ENCODE measurements around the gene MAPK10. TPM values are rescaled to one million over a fixed set of nuclear protein-coding genes. Genes with fewer than 3 reads are reported as not detected.

Gene MAPK10
- total RNA-seq, 6 donors from 2014 or later = 11.1 to 89.1 (median 29.5) TPM

DNA sequence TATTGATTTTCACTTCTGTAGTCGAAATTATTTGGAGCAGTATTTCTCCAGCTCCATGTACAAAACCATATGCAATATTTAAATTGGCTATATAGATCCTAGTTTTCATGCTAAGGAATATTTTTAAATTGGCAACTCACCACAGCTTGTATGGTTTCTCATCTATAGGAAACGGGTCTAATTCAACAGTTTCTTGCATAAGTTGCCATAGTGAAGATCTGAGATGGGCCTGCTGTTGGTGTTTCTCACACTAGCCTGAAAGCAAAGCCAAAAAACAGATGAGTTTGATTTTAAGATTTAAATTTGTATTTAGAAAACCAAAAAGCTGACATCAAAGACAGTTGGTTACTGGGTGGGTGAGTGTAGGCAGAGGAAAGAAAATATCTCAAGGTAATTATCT is 5.5 kb downstream of the MAPK10 start:
- TF ChIP-seq, protein P1, sequence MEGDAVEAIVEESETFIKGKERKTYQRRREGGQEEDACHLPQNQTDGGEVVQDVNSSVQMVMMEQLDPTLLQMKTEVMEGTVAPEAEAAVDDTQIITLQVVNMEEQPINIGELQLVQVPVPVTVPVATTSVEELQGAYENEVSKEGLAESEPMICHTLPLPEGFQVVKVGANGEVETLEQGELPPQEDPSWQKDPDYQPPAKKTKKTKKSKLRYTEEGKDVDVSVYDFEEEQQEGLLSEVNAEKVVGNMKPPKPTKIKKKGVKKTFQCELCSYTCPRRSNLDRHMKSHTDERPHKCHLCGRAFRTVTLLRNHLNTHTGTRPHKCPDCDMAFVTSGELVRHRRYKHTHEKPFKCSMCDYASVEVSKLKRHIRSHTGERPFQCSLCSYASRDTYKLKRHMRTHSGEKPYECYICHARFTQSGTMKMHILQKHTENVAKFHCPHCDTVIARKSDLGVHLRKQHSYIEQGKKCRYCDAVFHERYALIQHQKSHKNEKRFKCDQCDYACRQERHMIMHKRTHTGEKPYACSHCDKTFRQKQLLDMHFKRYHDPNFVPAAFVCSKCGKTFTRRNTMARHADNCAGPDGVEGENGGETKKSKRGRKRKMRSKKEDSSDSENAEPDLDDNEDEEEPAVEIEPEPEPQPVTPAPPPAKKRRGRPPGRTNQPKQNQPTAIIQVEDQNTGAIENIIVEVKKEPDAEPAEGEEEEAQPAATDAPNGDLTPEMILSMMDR (IDR thresholded peaks at IDR 0.05) = no peak
- no peak for TF ChIP-seq EP300 (IDR thresholded peaks at IDR 0.05)
- TF ChIP-seq POLR2AphosphoS5 (IDR thresholded peaks at IDR 0.05) = no peak
- no peak overlapping the region for H3K4me3 ChIP-seq
- H3K9me3 ChIP-seq = no peaks in the 10 kb centered on the region
- 82 to 91% methylated on average over 2 of the region's 2 CpGs for whole genome bisulfite sequencing, 2 donors
- H3K27ac ChIP-seq = no peak overlapping the region
- peaks cover 0 to under 1% (median 0%) of the 10 kb centered on the region in 4 donors for H3K4me1 ChIP-seq
- H3K36me3 ChIP-seq = no peaks in the 10 kb centered on the region
- no peak for ATAC-seq (ENCODE audit: low FRiP score in 2 of 2)
- no peak for DNase-seq
- H3K27me3 ChIP-seq = no peaks in the 10 kb centered on the region

DNA sequence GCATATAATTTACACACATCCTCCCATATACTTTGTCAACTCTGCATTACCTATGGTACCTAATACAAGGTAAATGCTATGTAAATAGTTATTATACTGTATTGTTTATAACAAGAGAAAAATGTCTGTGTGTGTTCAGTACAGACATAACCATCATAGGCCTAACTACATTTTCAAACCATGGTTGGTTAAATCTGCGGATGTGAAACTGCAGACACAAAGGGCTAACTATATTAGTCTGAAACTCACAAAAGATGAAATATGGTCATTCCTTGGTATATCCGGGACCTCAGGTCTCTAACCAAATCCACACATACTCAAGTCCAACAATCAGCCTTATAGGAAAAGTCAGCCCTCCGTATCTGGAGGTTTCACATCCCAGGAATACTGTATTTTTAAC is 13.5 kb downstream of the MAPK10 start:
- H3K27me3 ChIP-seq = no peaks in the 10 kb centered on the region
- no peaks in the 10 kb centered on the region for H3K9me3 ChIP-seq
- ATAC-seq (ENCODE audit: low FRiP score in 2 of 2) (no peak), DNase-seq (no peak)
- H3K27ac ChIP-seq = no peak overlapping the region
- TF ChIP-seq POLR2AphosphoS5 (IDR thresholded peaks at IDR 0.05) (no peak), POLR2A (IDR thresholded peaks at IDR 0.05) (no peak), EP300 (IDR thresholded peaks at IDR 0.05) (no peak)
- TF ChIP-seq, protein P1 (IDR thresholded peaks at IDR 0.05) = no peak
- no peak overlapping the region for H3K4me3 ChIP-seq
- H3K4me1 ChIP-seq = no peaks in the 10 kb centered on the region
- 93 to 95% methylated on average over 3 of the region's 3 CpGs for WGBS, 2 donors
- no peaks in the 10 kb centered on the region for H3K36me3 ChIP-seq

DNA sequence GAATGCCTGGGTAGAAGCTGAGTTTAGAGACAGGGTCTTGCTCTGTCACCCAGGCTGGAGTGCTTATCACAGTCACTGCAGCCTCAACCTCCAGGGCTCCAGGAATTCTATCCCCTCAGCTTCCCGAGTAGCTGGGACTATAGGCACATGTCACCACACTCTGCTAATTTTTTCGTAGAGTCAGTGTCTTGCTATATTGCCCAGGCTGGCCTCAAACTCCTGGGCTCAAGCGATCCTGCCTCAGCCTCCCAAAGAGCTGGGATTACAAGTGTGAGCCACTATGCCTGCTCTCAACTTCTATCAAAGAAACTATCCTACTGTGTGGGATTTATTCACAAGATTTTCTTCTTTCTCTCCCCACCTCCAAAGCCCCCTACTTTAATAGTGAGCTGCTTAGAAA is 15.7 kb downstream of the MAPK10 start:
- H3K4me3 ChIP-seq = no peak overlapping the region
- no peaks in the 10 kb centered on the region for H3K36me3 ChIP-seq
- no peaks in the 10 kb centered on the region for H3K4me1 ChIP-seq
- H3K27ac ChIP-seq = no peak overlapping the region
- whole genome bisulfite sequencing, 2 donors = 83 to 96% methylated on average over 3 of the region's 3 CpGs
- DNase-seq (no peak), ATAC-seq (ENCODE audit: low FRiP score in 2 of 2) (no peak)
- no peaks in the 10 kb centered on the region for H3K9me3 ChIP-seq
- TF ChIP-seq POLR2A (IDR thresholded peaks at IDR 0.05) = no peak
- TF ChIP-seq EP300 (IDR thresholded peaks at IDR 0.05) = no peak
- TF ChIP-seq, protein P1 (IDR thresholded peaks at IDR 0.05) = no peak
- TF ChIP-seq POLR2AphosphoS5 (IDR thresholded peaks at IDR 0.05) = no peak
- H3K27me3 ChIP-seq = no peaks in the 10 kb centered on the region

DNA sequence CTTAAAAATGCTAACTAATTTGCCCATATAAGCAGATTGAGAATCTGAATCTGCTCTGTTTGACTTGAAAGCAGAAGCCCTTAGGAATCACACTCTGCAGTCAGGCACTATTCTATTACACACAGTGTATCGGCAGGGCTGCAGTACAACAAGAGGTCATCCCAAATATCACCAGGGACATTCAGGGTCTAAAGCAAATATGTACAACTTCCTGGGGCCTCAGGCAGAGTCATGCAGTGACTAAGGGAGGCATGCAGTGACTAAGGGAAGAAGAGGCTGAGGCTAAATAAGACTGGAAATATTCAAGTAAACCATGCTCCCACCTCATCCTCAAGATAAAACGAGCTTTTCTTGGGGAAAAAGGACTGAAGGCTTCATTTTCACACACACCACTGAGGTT is 20.9 kb downstream of the MAPK10 start:
- peak in 1 of 2 donors; percentile 90 for ATAC-seq (ENCODE audit: low FRiP score in 2 of 2)
- no peak for TF ChIP-seq POLR2A (IDR thresholded peaks at IDR 0.05)
- TF ChIP-seq, protein P1 (IDR thresholded peaks at IDR 0.05) = no peak
- TF ChIP-seq POLR2AphosphoS5 (IDR thresholded peaks at IDR 0.05) = no peak
- no peak for TF ChIP-seq EP300 (IDR thresholded peaks at IDR 0.05)
- H3K9me3 ChIP-seq = no peaks in the 10 kb centered on the region
- H3K27me3 ChIP-seq = no peaks in the 10 kb centered on the region
- no peak for DNase-seq
- H3K27ac ChIP-seq = no peak overlapping the region
- H3K4me1 ChIP-seq = no peaks in the 10 kb centered on the region
- H3K36me3 ChIP-seq = no peaks in the 10 kb centered on the region
- 74 to 76% methylated on average over 2 of the region's 2 CpGs for WGBS, 2 donors
- no peak overlapping the region for H3K4me3 ChIP-seq

DNA sequence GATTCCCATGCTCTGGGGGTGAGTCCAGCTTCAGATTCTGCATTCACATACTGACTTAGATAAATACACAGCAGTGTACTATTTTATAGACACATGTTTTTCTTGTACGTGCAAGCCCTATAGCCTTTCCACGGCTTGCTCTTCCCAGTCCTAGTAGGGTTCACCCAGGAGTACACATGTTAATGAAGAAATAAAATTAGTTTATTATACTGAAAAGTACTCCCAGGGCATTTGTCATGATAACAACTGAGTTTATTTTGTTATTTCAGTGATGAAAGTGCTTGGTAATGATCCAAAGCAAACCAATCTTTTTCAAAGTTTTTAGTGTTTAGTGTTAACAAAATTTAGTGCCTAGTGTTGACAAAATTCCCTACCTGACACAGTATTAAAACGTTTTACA is 21.3 kb downstream of the MAPK10 start:
- Histone ChIP-seq H3K4me3 (no peak overlapping the region), H3K27me3 (no peaks in the 10 kb centered on the region), H3K9me3 (no peaks in the 10 kb centered on the region), H3K4me1 (no peaks in the 10 kb centered on the region), H3K27ac (no peak overlapping the region), H3K36me3 (no peaks in the 10 kb centered on the region)
- TF ChIP-seq POLR2AphosphoS5 (IDR thresholded peaks at IDR 0.05) (no peak), POLR2A (IDR thresholded peaks at IDR 0.05) (no peak), EP300 (IDR thresholded peaks at IDR 0.05) (no peak)
- TF ChIP-seq, protein P1 (IDR thresholded peaks at IDR 0.05) = no peak
- WGBS, 2 donors = 55 to 70% methylated on average over 3 of the region's 3 CpGs
- no peak for ATAC-seq (ENCODE audit: low FRiP score in 2 of 2)
- no peak for DNase-seq
